ENCODE measurements around the gene REP15.
A peak's percentile ranks its signal among the peaks of the same experiment; 100 is the strongest.
"Not testable (repeated sequence)": the region's sequence is repeated elsewhere in the genome, so short reads cannot be mapped to it uniquely, and the experiment has no call there.

REP15 gene

DNA sequence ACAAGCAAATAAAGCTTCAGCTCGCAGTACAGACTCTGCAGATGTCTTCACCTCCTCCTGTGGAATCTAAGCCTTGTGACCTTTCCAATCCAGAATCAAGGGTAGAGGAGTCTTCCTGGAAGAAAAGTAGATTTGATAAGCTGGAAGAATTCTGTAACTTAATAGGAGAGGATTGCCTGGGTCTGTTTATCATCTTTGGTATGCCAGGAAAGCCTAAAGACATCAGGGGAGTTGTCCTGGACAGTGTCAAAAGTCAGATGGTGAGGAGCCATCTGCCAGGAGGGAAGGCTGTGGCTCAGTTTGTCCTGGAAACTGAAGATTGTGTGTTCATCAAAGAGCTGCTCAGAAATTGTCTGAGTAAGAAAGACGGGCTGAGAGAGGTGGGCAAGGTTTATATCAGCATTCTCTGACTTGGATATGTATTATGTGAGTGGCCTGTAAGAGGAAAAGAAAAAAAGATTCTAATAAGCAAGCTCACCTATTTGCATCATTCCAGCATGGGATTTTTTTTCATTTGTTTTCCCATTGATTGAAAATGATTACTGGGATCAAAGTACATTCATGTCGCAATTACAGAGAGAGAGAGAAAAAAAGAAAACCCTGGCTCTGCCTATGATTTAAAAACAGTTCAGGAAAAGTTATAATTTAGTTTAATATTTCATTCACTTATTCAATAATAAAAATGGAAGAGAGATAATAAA is 767 bp downstream of the REP15 start:
- DNase-seq (ENCODE audit: low read depth), result no peak

DNA sequence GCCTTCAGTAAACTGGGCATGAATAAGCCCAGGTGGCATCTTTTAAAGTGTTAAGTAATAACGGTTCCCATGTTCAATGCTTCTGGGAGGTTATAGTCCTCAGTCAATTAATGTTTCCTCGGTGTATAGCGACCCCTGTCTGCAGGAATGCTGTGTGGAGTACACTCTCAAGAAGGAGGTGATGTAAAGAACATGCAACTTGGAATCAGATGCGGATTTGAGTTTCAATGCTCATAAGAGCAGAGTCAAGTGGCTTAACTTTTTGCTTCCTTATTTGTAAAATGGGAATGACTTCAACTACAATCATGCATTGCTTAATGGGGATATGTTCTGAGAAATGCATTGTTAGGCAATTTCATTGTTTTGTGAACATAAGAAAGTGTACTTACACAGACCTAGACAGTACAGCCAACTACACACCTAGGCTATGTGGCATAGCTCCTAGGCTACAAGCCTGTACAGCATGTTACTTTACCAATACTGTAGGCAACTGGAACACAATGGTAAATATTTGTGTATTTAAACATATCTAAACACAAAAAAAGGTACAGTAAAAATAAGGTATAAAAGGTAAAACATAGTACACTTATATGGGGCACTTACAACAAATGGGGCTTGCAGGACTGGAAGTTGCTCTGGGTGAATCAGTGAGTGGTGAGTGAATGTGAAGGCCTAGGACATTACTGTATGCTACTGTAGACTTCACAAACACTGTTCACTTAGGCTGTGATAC is 7.6 kb downstream of the REP15 start:
- peak; percentile 87 for DNase-seq (ENCODE audit: low read depth)

DNA sequence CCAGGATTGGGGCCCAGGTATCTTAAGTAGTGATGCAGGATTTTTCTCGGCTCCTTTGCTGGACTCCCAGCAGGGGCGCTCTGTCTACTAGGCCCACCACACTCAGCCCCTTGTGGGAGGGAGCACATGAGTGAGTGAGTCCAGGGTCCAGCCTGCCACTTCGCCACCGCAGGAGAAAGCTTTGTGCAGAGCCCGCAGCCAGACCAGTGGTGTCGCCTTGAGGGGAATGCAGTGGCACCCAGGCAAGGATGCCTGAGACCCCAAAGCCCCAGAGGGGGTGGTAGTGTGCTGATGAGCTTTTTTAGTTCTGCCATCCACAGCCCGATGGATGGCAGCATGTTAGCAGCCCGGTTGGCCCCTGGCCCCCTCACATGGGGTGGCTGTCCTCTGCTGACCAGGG is 9.0 kb downstream of the REP15 start:
- DNase-seq (ENCODE audit: low read depth), result no peak

DNA sequence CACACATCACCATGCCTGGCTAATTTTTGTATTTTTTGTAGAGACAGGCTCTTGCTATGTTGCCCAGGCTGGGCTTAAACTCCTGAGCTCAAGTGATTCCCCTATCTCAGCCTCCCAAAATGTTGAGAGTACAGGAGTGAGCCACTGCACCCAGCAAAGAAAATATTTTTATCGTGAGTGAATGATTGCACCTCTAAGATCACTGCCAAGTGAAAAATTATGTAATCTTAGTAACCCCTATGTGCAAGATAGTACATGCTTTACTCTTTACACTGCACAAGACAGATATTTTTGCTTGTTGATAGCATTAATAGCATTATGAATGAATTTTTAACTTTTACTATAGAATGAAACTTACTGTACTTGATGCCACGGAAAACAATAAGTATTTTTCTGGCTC is 11.0 kb downstream of the REP15 start:
- no peak for DNase-seq (ENCODE audit: low read depth)

DNA sequence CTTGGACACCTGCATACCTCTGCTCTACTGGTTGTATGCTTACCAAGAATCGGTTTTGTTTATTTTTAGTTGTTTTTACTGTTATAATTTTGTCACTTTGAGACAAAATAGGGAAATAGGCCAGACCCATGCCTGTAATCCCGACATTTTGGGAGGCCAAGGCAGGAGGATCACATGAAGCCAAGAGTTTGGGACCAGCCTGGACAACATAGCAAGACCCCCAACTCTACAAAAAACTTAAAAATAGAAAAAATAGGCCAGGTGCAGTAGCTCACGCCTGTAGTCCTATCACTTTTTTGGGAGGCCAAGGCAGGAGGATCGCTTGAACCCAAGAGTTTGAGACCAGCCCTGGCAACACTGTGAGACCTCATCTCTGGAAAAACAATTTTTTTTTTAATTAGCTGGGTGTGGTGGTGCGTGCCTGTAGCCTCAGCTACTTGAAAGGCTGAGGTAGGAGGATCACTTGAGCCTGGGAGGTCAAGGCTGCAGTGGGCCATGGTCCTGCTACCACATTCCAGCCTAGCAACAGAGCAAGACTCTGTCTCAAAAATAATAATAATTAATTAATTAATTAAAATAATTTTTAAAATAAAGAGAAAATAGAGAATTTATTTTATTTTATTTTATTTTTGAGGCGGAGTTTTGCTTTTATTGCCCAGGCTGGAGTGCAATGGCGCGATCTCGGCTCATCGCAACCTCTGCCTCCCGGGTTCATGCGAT is 13.1 kb downstream of the REP15 start:
- no peak for DNase-seq (ENCODE audit: low read depth)

DNA sequence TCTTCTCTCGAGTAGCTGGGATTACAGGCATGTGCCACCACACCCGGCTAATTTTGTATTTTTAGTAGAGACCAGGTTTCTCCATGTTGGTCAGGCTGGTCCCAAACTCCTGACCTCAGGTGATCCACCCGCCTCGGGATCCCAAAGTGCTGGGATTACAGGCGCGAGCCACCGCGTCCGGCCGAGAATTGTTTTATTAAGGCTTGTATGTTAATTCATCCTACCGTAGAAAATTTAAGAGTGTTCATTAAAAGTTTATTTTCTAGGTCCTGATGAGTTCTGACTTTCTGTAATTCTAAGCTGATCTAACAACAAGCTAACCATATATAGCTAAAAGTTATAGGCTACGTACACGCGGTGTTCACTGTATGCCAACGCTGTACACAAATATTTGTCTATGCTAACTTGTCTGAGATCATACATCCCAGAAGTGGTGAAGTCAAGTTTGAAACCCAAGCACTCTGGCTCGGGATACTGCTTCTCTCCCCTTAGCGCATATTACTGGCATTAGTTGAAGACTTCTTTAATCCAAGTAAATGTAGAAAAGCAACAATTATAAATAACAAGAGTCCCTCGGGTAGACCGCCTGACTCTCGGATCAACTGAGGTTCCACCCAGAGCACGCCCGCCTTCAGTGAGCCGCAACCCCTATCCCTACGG is 13.8 kb downstream of the REP15 start:
- peak; percentile 54 for DNase-seq (ENCODE audit: low read depth)

DNA sequence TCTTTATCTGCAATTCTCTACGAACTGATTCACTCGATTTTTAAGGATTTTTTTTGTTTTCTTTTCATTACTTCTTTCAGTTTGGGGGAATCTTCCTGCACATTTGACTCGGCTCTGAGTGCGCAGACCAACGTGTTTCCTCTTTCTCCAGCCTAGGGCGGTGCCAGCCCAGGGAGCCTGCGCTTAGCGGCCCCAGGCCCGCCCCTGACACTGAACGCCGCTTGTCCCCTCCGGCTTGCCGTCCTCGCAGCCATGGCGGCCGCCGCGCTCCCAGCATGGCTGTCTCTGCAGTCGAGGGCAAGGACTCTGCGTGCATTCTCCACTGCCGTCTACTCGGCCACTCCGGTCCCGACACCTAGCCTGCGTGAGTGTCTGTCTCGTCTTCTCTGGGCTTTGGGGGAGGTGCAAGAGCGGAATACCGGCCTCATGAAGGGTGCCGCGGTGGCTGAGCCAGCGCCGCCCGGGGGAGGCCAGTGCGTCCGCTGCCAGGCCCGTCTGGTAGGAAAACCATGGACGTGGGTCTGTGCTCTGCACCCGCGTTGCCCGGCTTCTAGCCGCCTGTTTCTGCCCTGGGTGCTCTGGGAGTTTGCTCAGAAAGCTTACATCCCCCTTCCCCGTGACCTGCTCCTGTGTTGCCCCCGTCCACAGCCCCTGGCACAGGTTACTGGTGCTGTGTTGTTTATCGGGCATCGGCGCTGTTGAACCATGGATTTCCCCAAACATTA is 14.5 kb downstream of the REP15 start, which contains the start of gene MRPS35:
Gene MRPS35, plus strand, starts transcription at position 241 of the 725 bp plus-strand sequence. Its CDS starts 12 bp downstream, at position 253.
- peak; percentile 92 for DNase-seq (ENCODE audit: low read depth)

DNA sequence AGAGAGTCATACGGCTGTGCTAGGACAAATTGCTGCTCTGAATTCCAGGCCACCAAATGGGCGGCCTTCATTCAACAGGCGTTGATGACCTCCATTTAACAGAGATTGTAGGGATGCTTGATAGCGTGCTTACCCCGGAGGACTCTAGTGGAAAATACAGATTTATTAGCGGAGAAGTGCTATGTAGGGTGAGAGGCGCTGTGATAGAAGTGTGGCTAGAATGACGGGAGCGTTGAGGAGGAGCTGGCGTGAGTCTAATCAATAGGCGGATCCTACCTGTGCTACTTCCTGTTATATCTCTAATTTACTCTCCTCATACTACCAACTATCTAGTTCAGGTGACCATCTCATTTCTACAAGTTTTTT is 15.1 kb downstream of the REP15 start:
- DNase-seq (ENCODE audit: low read depth), result no peak

DNA sequence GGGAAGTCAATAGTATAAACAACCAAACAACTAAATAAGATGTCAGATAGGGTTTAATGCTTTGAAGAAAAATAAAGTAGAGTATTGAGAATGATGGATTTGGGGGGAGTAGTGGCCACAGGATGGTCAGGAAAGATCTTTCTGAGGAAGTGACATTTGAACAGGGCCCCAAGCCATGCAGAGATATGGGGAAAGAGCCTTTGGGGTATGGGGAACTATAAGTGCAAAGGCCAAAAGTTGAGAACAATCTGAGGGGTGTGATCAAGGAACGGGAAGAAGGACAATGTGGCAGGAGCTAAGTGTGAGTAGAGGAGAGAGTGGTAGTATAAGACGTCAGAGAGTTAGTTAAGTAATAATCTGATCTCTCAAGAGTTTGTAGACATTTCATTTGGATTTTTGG is 15.7 kb downstream of the REP15 start:
- DNase-seq (ENCODE audit: low read depth), result no peak

DNA sequence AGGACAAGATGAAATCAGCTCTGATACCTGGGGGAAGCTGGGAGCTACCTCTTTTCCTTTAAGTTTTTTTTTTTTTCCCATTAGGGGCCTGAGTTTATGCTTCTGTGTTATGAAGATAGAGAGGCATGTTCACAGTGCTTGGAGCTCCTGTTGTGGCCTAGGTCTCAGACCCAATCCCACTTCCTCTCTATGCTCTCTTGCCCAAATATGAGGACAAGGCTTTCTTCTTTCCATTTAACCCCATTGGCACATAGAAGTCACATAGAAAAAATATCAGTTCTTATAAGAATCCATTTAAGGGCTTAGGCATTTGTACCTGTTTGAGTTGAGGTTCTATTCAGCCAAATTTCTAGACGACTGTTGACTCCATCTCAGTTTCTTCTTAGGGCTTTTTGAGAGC is 27.0 kb downstream of the REP15 start:
- no peak for DNase-seq (ENCODE audit: low read depth)

DNA sequence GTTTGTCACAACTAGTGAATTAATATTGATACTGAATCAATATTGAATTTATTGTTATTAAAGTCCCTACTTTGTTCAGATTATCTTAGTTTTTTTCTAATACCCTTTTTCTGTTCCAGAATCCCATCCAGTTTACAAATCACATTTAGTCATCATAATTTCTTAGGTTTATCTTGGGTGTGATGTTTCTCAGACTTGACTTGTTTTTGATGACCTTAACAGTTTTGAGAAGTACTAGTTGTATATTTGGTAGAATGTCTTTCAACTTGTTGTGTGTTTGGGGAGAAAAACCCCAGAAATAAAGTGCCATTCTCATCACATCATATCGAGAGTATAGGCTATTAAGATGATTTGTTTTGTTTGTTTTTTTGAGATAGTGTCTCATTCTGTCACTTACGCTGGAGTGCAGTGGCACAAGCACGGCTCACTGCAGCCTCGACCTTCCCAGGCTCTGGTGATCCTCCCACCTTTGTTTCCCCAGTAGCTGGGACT is 33.9 kb downstream of the REP15 start:
- DNase-seq (ENCODE audit: low read depth), result no peak

DNA sequence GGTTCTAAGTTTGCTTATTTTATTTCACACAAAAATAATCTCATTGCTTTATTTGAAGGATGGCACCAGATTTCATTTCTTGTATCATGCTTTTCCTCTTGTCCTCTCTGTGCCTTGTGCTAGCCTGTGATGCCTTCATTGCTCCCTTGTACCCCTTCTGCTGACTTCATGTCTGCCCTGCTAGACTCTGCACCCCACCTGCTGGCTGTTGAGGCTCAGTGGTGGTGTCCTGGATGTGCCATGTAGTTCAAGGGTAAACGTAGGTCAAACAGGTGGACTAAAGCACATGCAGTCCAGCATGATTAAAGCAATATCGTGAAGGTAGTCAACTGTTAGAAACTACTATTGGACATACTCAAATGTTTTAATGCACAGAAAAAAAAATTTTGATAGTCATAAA is 36.0 kb downstream of the REP15 start:
- no peak for DNase-seq (ENCODE audit: low read depth)

DNA sequence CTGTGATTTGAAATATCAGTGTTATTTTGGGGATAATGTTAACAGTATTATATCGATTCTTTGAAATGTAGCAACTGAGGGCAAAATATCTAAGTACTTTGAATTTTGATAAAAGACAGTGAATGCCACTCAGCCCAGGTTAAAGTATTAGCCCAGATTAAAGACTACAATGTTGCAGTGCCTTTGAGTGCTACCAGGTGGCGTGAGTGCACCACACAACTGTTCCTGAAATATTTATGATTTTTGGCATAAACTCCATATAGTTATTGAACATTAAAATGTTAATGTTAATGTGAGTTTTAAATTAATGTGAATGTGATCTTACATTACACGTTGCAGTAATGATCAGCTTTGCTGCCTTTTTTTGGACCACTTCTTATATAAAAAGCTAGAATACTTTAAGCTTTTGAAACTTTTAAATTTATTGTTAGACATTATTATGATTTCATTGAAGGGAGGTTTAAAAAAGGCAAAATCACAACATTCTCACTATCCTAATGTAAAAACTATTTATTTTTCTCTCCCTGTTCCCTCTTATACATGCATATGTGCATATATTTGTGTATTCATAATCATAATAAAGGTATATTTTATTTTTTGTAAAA is 36.9 kb downstream of the REP15 start:
- DNase-seq (ENCODE audit: low read depth), result peak; percentile 53

DNA sequence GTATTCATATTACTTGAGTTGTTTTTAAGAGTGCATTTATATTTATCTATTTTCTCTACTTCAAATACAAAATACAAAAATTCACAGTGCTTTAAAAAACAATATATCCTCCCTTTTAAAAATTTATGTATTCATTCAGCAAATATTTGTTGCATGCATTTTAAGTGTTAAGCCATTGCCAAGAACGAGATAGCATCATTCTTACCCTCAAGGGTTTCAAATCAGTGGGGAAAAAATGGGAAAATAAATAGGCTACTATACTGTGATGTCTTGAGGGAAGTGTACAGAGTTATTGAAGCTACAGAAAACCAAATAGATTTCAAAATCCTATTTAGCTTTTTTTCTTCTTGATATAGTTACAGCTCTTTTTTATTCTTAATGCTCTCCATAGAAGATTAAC is 37.5 kb downstream of the REP15 start:
- no peak for DNase-seq (ENCODE audit: low read depth)

DNA sequence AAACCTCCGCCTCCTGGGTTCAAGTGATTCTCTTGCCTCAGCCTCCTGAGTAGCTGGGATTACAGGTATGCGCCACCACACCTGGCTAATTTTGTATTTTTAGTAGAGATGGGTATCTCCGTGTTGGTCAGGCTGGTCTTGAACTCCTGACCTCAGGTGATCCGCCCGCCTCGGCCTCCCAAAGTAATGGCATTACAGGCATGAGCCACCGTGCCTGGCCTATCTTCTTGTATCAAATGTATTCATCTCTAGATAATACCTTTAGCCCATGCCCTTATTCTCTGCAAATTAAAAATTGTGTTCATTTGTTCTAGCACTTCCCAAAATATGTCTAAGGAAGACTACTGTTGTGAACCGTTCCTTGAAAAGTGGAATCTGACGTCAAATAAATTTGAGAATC is 38.1 kb downstream of the REP15 start:
- not testable (repeated sequence) for DNase-seq (ENCODE audit: low read depth)

DNA sequence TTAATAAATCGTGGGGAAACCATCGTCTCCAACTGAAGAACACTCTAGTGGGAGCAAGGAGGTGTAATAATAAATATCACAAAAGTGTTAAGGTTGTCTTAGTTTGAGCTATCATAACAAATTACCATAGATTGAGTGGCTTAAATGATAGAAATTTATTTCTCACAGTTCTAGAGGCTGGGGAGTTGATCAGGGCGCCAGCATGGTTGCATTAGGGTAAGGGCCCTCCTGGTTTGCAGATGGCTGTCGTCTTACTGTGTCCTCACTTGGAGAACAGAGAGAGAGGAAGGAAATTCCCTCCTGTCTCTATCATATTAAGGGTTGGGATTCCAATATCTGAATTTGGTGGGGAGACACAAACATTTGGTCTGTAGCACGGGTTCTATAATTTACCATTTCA is 47.4 kb downstream of the REP15 start:
- no peak for DNase-seq (ENCODE audit: low read depth)

DNA sequence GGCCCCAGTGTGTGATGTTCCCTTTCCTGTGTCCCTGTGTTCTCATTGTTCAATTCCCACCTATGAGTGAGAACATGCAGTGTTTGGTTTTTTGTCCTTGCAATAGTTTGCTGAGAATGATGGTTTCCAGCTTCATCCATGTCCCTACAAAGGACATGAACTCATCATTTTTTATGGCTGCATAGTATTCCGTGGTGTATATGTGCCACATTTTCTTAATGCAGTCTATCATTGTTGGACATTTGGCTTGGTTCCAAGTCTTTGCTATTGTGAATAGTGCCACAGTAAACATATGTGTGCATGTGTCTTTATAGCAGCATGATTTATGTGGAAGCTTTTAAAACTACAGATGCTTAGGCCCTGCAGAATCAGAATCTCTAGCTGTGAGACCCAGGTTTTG is 49.5 kb downstream of the REP15 start:
- DNase-seq (ENCODE audit: low read depth), result not testable (repeated sequence)
